Upper lobe of right lung (tissue), 1 donor: ENCODE measurements around the gene LEF1. TPM values are rescaled to one million over a fixed set of nuclear protein-coding genes. Genes with fewer than 3 reads are reported as not detected.

Experiments
- ATAC-seq: fragments of 200-7000 bp; cut with Tn5 transposase; one replicate; pipeline ENCODE4 v1.9.1; 2020; ENCODE audit warnings: mild to moderate bottlenecking, moderate library complexity
- DNase-seq: peaks from one replicate; pipeline ENCODE4 v3.0.0-alpha.2; 2020
- H3K27ac ChIP-seq: fragments of 200-600 bp; one replicate; pipeline ENCODE4 v1.8.0; 2022
- H3K27me3 ChIP-seq: fragments of 200-600 bp; one replicate; pipeline ENCODE4 v1.8.0; 2022; ENCODE audit warnings: mild to moderate bottlenecking
- H3K36me3 ChIP-seq: fragments of 200-600 bp; one replicate; pipeline ENCODE4 v1.8.0; 2022
- H3K4me1 ChIP-seq: fragments of 200-600 bp; one replicate; pipeline ENCODE4 v1.8.0; 2022
- H3K4me3 ChIP-seq: fragments of 200-600 bp; one replicate; pipeline ENCODE4 v1.8.0; 2022; ENCODE audit warnings: mild to moderate bottlenecking
- H3K9me3 ChIP-seq: fragments of 200-600 bp; one replicate; pipeline ENCODE4 v1.8.0; 2022
- intact Hi-C: fragments of 100-400 bp; cut with DNase I; formaldehyde crosslinking; loops from one replicate; pipeline ENCODE4 v1.11.0; 2022
- total RNA-seq: library from RNA; stranded (reverse); fragmentation: NEBNext Ultra II Directional; extraction: Animal tissue kit (Norgen Biotek cat#: 25700); gene quantifications from one replicate; pipeline ENCODE4 v1.2.1, GENCODE V29; 2021
- TF ChIP-seq, protein P1 (sequence below): fragments of 200-600 bp; IDR thresholded peaks from one replicate; pipeline ENCODE4 v1.8.0; 2022; ENCODE audit warnings: antibody characterized with exemption
- donor health status: DM: no; HTN: yes; CAD: no; lungs with severe emphysema.

Gene LEF1
- total RNA-seq, 1 donor from 2014 or later, result 9.1 TPM

- Histone ChIP-seq H3K4me1 (no peaks in the 10 kb centered on the region), H3K27me3 (no peaks in the 10 kb centered on the region), H3K36me3 (no peaks in the 10 kb centered on the region), H3K27ac (no peak overlapping the region), H3K4me3 (no peak overlapping the region), H3K9me3 (no peaks in the 10 kb centered on the region)
- DNase-seq (no peak), ATAC-seq (no peak)
- intact Hi-C loops, result no loop called here
- TF ChIP-seq, protein P1, sequence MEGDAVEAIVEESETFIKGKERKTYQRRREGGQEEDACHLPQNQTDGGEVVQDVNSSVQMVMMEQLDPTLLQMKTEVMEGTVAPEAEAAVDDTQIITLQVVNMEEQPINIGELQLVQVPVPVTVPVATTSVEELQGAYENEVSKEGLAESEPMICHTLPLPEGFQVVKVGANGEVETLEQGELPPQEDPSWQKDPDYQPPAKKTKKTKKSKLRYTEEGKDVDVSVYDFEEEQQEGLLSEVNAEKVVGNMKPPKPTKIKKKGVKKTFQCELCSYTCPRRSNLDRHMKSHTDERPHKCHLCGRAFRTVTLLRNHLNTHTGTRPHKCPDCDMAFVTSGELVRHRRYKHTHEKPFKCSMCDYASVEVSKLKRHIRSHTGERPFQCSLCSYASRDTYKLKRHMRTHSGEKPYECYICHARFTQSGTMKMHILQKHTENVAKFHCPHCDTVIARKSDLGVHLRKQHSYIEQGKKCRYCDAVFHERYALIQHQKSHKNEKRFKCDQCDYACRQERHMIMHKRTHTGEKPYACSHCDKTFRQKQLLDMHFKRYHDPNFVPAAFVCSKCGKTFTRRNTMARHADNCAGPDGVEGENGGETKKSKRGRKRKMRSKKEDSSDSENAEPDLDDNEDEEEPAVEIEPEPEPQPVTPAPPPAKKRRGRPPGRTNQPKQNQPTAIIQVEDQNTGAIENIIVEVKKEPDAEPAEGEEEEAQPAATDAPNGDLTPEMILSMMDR, result no peak
These were observed 33.0 kb upstream of the LEF1 start for GRCh38 chr4:108201774-108202173.

DNA sequence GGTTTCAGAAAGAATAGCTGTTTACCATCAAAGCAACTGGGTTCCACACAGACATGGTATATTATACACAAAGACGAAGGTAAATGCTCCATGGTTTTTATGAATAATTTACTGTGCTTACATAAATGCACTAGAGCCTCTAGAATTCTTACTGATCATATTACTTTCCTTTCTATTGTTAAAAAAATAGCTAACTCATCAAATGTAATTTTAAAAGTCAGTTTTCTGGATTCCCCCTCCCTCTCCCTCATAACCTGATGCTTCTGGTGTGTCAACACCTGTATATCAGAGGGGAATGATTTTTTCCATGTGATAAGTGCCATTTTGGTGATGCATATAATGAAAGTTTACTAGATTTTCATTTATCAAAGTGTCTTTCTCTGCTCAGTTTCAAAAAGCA is 31.1 kb upstream of the LEF1 start:
- Histone ChIP-seq H3K4me3 (no peak overlapping the region), H3K9me3 (no peaks in the 10 kb centered on the region), H3K27ac (no peak overlapping the region), H3K27me3 (no peaks in the 10 kb centered on the region), H3K36me3 (no peaks in the 10 kb centered on the region), H3K4me1 (no peaks in the 10 kb centered on the region)
- ATAC-seq, result no peak
- no peak for DNase-seq
- intact Hi-C loops, result no loop called here
- TF ChIP-seq, protein P1, result no peak

DNA sequence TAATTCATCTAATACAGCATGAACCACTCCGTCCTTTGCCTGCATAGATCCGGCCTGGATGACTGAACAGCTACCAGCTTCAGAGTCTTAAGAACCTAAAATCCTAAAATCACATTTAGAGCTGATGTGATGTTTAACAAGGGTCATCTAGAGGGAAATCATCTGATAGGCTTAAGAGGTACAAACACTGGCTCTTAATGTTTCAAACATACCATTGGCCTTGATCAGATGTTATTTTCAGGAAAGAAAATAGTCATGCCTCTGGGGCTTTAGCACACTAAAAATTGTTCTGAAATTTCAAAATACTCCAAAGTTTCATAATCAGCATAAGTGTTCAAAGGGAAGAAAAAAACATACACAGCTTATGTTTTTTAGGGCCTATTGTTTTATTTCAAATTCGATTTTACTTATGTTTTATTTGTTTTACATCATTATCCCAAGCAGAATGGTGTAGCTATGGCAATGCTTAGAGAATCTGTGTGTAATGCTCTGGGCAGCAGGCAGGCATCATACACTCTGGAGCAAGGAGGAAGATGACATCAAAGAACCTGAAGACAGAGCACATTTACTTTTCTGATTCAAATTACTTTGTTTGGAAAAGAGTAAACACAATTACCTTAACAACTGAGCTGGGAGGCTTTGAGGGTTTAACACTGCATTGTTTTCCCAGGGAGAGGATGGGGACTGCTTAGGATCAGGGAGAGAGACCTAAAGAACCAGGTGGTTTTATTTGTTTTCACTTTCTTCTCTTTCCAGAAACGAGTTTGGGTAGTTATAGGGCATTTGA is 25.3 kb upstream of the LEF1 start:
- Histone ChIP-seq H3K4me3 (no peak overlapping the region), H3K36me3 (no peaks in the 10 kb centered on the region), H3K27me3 (no peaks in the 10 kb centered on the region), H3K4me1 (no peaks in the 10 kb centered on the region), H3K9me3 (no peaks in the 10 kb centered on the region), H3K27ac (no peak overlapping the region)
- no peak for ATAC-seq
- TF ChIP-seq, protein P1, result no peak
- intact Hi-C loops, result no loop called here
- DNase-seq, result no peak

DNA sequence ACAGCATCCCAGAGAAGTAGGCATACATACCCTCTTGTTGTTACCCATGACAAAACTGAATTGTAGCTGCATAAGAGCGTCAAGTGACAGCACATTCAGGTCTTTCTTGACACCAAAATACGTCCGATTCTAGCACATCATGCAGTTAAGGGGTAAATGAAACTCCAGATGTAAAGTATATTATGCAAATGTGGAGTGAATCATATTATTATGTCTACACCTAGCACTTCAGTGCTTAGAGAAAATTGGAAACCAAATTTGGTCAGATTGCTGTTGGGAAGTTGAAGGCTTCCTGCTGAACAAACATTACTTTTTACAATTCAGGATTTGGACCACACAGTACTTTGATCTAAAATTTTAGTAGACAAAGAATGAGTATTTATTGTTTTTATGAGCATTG is 24.2 kb upstream of the LEF1 start:
- DNase-seq (no peak), ATAC-seq (no peak)
- intact Hi-C loops, result no loop called here
- no peaks in the 10 kb centered on the region for H3K4me1 ChIP-seq
- no peak overlapping the region for H3K27ac ChIP-seq
- no peak overlapping the region for H3K4me3 ChIP-seq
- H3K36me3 ChIP-seq, result no peaks in the 10 kb centered on the region
- no peaks in the 10 kb centered on the region for H3K27me3 ChIP-seq
- TF ChIP-seq, protein P1, result no peak
- no peaks in the 10 kb centered on the region for H3K9me3 ChIP-seq

DNA sequence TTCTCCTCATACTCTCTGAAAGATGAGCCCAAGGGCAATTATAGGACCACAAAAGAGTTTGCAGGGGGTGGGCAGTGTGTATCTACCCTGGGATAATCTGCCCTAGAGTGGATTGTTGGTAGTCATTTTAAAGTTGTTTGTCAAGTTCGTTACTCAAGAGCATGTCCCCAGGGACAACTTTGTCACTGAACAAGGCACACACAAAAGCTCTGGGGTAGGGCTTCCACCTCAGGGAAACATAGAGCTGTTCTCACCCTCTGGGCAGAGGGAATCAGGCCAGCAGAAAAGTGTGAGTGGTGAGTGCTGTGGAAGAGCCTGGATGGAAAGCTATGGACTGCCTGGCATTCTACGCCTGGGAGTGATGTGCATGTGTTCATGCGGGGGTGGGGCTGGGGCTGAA is 23.3 kb upstream of the LEF1 start:
- no peak overlapping the region for H3K4me3 ChIP-seq
- H3K36me3 ChIP-seq, result no peaks in the 10 kb centered on the region
- TF ChIP-seq, protein P1, result no peak
- no peaks in the 10 kb centered on the region for H3K4me1 ChIP-seq
- no peaks in the 10 kb centered on the region for H3K27me3 ChIP-seq
- DNase-seq (no peak), ATAC-seq (no peak)
- intact Hi-C loops, result no loop called here
- H3K27ac ChIP-seq, result no peak overlapping the region
- H3K9me3 ChIP-seq, result no peaks in the 10 kb centered on the region
